CD4-positive, alpha-beta T cell (primary cell): ENCODE data around the gene BCL11B. TPM values are rescaled to one million over a fixed set of nuclear protein-coding genes. Genes with fewer than 3 reads are reported as not detected.

Experiments used
- ATAC-seq: fragments of 200-7000 bp; cut with Tn5 transposase; one replicate; pipeline ENCODE4 v1.10.0; 2022; ENCODE audit warnings: mild to moderate bottlenecking; ENCODE audit not compliant: poor library complexity
- CTCF ChIA-PET: fragments of 350-600 bp; sonication (Branson Sonifier 250); formaldehyde crosslinking; loops from one replicate; lab custom pipeline; 2021; ENCODE audit warnings: antibody characterized with exemption, inconsistent platforms; lab: Charles Lee
- POLR2A ChIA-PET: fragments of 350-600 bp; sonication (Branson Sonifier 250); formaldehyde crosslinking; loops from one replicate; lab custom pipeline; 2021; ENCODE audit warnings: antibody characterized with exemption, inconsistent platforms; lab: Charles Lee
- DNase-seq, 14 experiments: peaks; one replicate each; pipeline ENCODE4 v3.0.0-alpha.2; 2013 to 2020; ENCODE audit warnings: mixed read lengths in 2 of 14
- H3K27ac ChIP-seq, 2 donors: one replicate each; pipeline versions ENCODE4 v1.5.1 to v1.7.0; 2013; ENCODE audit warnings: low read length in 2 of 2, low read depth in 1 of 2, mild to moderate bottlenecking in 1 of 2
- H3K27me3 ChIP-seq, 2 experiments: 1 replicate in 1 of 2; 2 replicates in 1 of 2; pipeline versions ENCODE4 v1.6.1 to v1.7.0; 2013; ENCODE audit warnings: low read length in 2 of 2, control low read depth in 1 of 2, mild to moderate bottlenecking in 1 of 2, moderate library complexity in 1 of 2; ENCODE audit not compliant: insufficient read depth in 2 of 2, control insufficient read depth in 1 of 2
- H3K36me3 ChIP-seq: one replicate; pipeline ENCODE4 v1.6.1; 2013; ENCODE audit warnings: low read length, control low read depth; ENCODE audit not compliant: insufficient read depth
- H3K4me1 ChIP-seq: one replicate; pipeline ENCODE4 v1.6.1; 2013; ENCODE audit warnings: low read length, control low read depth; ENCODE audit not compliant: insufficient read depth
- H3K4me3 ChIP-seq: one replicate; pipeline ENCODE4 v1.5.1; 2013; ENCODE audit warnings: mild to moderate bottlenecking, low read length, moderate library complexity
- H3K9me3 ChIP-seq, 2 experiments: 1 replicate in 1 of 2; 2 replicates in 1 of 2; pipeline versions ENCODE4 v1.6.1 to v1.7.0; 2013; ENCODE audit warnings: low read length in 2 of 2, mild to moderate bottlenecking in 2 of 2, control low read depth in 1 of 2, moderate library complexity in 1 of 2; ENCODE audit not compliant: control insufficient read depth in 1 of 2, insufficient read depth in 1 of 2
- H3K27ac Mint-ChIP-seq: one replicate; pipeline ENCODE4 v1.8.0; 2020; ENCODE audit warnings: mixed read lengths
- H3K27me3 Mint-ChIP-seq: one replicate; pipeline ENCODE4 v1.8.0; 2021; ENCODE audit warnings: mixed read lengths
- H3K36me3 Mint-ChIP-seq: one replicate; pipeline ENCODE4 v1.8.0; 2021; ENCODE audit warnings: low read depth, mixed read lengths
- H3K4me1 Mint-ChIP-seq: one replicate; pipeline ENCODE4 v1.8.0; 2021; ENCODE audit warnings: low read depth, mixed read lengths
- H3K4me3 Mint-ChIP-seq: one replicate; pipeline ENCODE4 v1.8.0; 2020; ENCODE audit warnings: mild to moderate bottlenecking, mixed read lengths
- H3K9me3 Mint-ChIP-seq: one replicate; pipeline ENCODE4 v1.8.0; 2020; ENCODE audit warnings: mixed read lengths
- CTCF ChIP-seq: fragments of 200-600 bp; IDR thresholded peaks from one replicate; pipeline ENCODE4 v1.8.0; 2022; ENCODE audit warnings: antibody characterized with exemption, mild to moderate bottlenecking
- intact Hi-C, 2 experiments: fragments of 100-400 bp; cut with DNase I in 1 of 2; cut with micrococcal nuclease in 1 of 2; formaldehyde crosslinking; loops; one replicate each; pipeline versions ENCODE4 v1.15.1 to v1.9.0; 2023 to 2025; cut with DNase I, micrococcal nuclease
- total RNA-seq, 174 experiments: library from RNA in 2 of 174; stranded (reverse) in 2 of 174; gene quantifications; one replicate each; pipeline ENCODE4 v1.2.3 and lab custom pipeline; 2021 to 2026

BCL11B gene
- total RNA-seq, 2 experiments from 2014 or later: 244 to 254 TPM

DNA sequence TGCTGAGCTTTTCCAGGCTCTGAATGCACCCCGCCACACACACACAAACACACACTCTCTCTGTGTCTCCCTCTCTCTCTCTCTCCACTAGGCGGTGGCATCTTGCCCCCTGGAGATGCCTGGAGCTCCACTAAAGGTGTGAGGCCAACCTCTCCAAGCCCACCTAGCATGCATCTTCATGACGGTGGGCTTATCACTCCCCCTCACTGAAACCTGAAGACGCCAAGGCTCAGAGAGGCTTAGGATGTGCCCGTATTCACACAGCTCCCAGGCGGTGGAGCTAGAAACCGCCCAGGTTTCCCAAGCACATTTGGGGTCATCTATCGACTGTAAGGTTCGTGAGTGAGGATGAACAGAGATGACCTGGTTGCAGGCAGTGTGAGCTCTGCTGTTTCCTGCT, 42.6 kb upstream of the BCL11B start:
- intact Hi-C loops: no loop called here
- Histone ChIP-seq H3K27ac (no peak overlapping the region), H3K4me1 (peaks cover under 1% of the 10 kb centered on the region), H3K27me3 (no peaks in the 10 kb centered on the region), H3K4me3 (no peak overlapping the region), H3K9me3 (peaks cover 0 to 6% of the 10 kb centered on the region in 2 experiments), H3K36me3 (no peaks in the 10 kb centered on the region)
- Mint-ChIP-seq H3K9me3 (peaks cover 6% of the 10 kb centered on the region), H3K4me3 (no peak overlapping the region), H3K27me3 (peaks cover 6% of the 10 kb centered on the region), H3K36me3 (no peaks in the 10 kb centered on the region), H3K27ac (no peak overlapping the region), H3K4me1 (no peaks in the 10 kb centered on the region)
- POLR2A ChIA-PET: no interaction called here
- DNase-seq (no peak), ATAC-seq (no peak)
- TF ChIP-seq CTCF: no peak
- CTCF ChIA-PET: no interaction called here

- DNase-seq (no peak), ATAC-seq (no peak)
- H3K36me3 Mint-ChIP-seq: no peaks in the 10 kb centered on the region
- POLR2A ChIA-PET: no interaction called here
- Histone ChIP-seq H3K4me1 (no peaks in the 10 kb centered on the region), H3K36me3 (no peaks in the 10 kb centered on the region), H3K4me3 (no peak overlapping the region), H3K27ac (no peak overlapping the region), H3K9me3 (peaks cover 0 to 6% of the 10 kb centered on the region in 2 experiments), H3K27me3 (no peaks in the 10 kb centered on the region)
- CTCF ChIA-PET: no interaction called here
- no peaks in the 10 kb centered on the region for H3K4me1 Mint-ChIP-seq
- no peak for TF ChIP-seq CTCF
- H3K27me3 Mint-ChIP-seq: peaks cover 6% of the 10 kb centered on the region
- no peak overlapping the region for H3K27ac Mint-ChIP-seq
- H3K4me3 Mint-ChIP-seq: no peak overlapping the region
- intact Hi-C loops: no loop called here
- peaks cover 6% of the 10 kb centered on the region for H3K9me3 Mint-ChIP-seq
Observed at GRCh38 chr14:99313234-99313633, 41.2 kb upstream of the BCL11B start.

GRCh38 chr14:99312106-99312505, 40.1 kb upstream of the BCL11B start:
- Histone ChIP-seq H3K4me3 (no peak overlapping the region), H3K36me3 (no peaks in the 10 kb centered on the region), H3K4me1 (no peaks in the 10 kb centered on the region), H3K27ac (no peak overlapping the region), H3K27me3 (no peaks in the 10 kb centered on the region), H3K9me3 (peaks cover 0 to 6% of the 10 kb centered on the region in 2 experiments)
- Mint-ChIP-seq H3K36me3 (no peaks in the 10 kb centered on the region), H3K27me3 (peaks cover 6% of the 10 kb centered on the region), H3K4me1 (no peaks in the 10 kb centered on the region), H3K4me3 (no peak overlapping the region), H3K9me3 (peaks cover 6% of the 10 kb centered on the region), H3K27ac (no peak overlapping the region)
- no peak for DNase-seq
- no peak for TF ChIP-seq CTCF
- ChIA-PET CTCF (no interaction called here), POLR2A (no interaction called here)
- ATAC-seq: no peak
- intact Hi-C loops: no loop called here
